GM21576 (cell line): Measurements from ENCODE around the gene CCDC122.
A peak's percentile ranks its signal among the peaks of the same experiment; 100 is the strongest.

Source experiments
- ATAC-seq: cut with Tn5 transposase; IDR thresholded peaks from one replicate; pipeline ENCODE4 v1.9.1; 2021; ENCODE audit warnings: mild to moderate bottlenecking, moderate library complexity; ENCODE audit not compliant: unreplicated experiment

CCDC122 gene

GRCh38 chr13:43878892-43879754 is at the start of gene CCDC122:
CCDC122 (minus strand) TSS chr13:43879740; CDS start chr13:43869376, 10,364 bp downstream.
- ATAC-seq, result peak; percentile 70

GRCh38 chr13:43924549-43925245 is 45.2 kb upstream of the CCDC122 start:
- peak; percentile 68 for ATAC-seq

- ATAC-seq, result no peak
These were observed 41.6 kb upstream of the CCDC122 start for GRCh38 chr13:43920965-43921674.

GRCh38 chr13:43918636-43919035 is 39.1 kb upstream of the CCDC122 start:
- no peak for ATAC-seq

- no peak for ATAC-seq
These were observed 37.3 kb upstream of the CCDC122 start for GRCh38 chr13:43916828-43917227.

GRCh38 chr13:43915451-43915850 is 35.9 kb upstream of the CCDC122 start:
- ATAC-seq, result no peak

GRCh38 chr13:43911871-43912270 is 32.3 kb upstream of the CCDC122 start:
- no peak for ATAC-seq

GRCh38 chr13:43911278-43911677 is 31.7 kb upstream of the CCDC122 start:
- ATAC-seq, result no peak

- ATAC-seq, result no peak
These were observed 31.3 kb upstream of the CCDC122 start for GRCh38 chr13:43910856-43911255.

GRCh38 chr13:43908156-43909126 is 28.9 kb upstream of the CCDC122 start:
- no peak for ATAC-seq

- peak; percentile 59 for ATAC-seq
These were observed 26.0 kb upstream of the CCDC122 start for GRCh38 chr13:43905435-43906031.

- ATAC-seq, result no peak
These were observed 16.4 kb upstream of the CCDC122 start for GRCh38 chr13:43895940-43896339.

- ATAC-seq, result no peak
These were observed 14.9 kb upstream of the CCDC122 start for GRCh38 chr13:43894438-43894837.

GRCh38 chr13:43884222-43884621 is 4.7 kb upstream of the CCDC122 start:
- ATAC-seq, result no peak

GRCh38 chr13:43883631-43884030 is 4.1 kb upstream of the CCDC122 start:
- ATAC-seq, result no peak

- ATAC-seq, result no peak
These were observed 2.0 kb upstream of the CCDC122 start for GRCh38 chr13:43881580-43881979.

- no peak for ATAC-seq
These were observed 1.4 kb upstream of the CCDC122 start for GRCh38 chr13:43880926-43881325.

- ATAC-seq, result no peak
These were observed 795 bp upstream of the CCDC122 start for GRCh38 chr13:43880214-43880855.

GRCh38 chr13:43879755-43880181 is 228 bp upstream of the CCDC122 start, which contains the start of gene LACC1:
LACC1 (plus strand) TSS chr13:43879904; CDS start chr13:43880986, 1,082 bp downstream.
- ATAC-seq, result peak; percentile 38
